Measurements from ENCODE around the gene PNMT.

Gene PNMT

DNA sequence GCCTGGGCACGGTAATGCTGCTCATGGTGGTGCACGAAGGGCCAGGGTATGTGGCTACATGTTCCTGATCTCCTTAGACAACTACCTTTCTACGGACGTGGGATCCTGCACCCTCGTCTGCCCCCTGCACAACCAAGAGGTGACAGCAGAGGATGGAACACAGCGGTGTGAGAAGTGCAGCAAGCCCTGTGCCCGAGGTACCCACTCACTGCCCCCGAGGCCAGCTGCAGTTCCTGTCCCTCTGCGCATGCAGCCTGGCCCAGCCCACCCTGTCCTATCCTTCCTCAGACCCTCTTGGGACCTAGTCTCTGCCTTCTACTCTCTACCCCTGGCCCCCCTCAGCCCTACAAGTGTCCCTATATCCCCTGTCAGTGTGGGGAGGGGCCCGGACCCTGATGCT, 43.6 kb downstream of the PNMT start:
- DNase-seq = no peak

DNA sequence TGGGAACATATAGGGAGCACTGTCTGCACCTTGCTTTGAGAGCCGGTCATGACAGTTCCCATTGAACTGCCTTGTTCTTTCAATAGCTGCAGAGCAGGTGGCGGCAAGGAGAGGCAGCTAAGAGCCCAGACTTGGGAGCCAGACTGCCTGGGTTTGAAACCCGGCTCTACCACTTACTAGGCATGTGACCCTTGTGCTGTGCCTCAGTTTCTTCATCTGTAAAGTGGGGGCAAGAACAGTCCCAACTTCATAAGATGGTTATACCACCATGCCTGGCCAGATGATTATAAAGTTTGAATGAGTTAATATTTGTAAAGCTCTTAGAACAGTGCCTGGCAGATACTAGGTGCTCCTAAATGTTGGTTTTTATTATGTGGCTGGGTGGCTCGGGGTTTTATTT, 46.0 kb downstream of the PNMT start:
- no peak for DNase-seq

DNA sequence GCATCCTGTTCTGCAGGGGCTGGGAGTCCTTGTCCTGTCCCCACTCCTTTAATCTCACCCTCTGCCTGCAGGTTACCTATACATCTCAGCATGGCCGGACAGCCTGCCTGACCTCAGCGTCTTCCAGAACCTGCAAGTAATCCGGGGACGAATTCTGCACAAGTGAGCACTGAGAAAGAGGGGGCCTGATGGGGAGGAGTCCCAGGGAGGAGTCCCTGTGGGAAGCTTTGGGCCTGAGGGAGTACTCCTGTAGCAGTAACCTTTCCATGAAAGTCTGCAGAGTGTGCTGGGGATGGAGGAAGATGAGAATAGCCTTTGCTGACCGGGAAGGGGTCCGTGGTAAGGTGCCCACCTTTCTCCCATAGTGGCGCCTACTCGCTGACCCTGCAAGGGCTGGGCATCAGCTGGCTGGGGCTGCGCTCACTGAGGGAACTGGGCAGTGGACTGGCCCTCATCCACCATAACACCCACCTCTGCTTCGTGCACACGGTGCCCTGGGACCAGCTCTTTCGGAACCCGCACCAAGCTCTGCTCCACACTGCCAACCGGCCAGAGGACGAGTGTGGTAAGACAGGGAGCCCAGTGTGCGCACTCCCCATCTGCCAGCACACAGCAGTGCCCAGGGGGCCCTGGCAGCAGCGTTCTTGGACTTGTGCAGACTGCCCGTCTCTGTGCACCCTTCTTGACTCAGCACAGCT, 47.3 kb downstream of the PNMT start:
- DNase-seq = no peak

DNA sequence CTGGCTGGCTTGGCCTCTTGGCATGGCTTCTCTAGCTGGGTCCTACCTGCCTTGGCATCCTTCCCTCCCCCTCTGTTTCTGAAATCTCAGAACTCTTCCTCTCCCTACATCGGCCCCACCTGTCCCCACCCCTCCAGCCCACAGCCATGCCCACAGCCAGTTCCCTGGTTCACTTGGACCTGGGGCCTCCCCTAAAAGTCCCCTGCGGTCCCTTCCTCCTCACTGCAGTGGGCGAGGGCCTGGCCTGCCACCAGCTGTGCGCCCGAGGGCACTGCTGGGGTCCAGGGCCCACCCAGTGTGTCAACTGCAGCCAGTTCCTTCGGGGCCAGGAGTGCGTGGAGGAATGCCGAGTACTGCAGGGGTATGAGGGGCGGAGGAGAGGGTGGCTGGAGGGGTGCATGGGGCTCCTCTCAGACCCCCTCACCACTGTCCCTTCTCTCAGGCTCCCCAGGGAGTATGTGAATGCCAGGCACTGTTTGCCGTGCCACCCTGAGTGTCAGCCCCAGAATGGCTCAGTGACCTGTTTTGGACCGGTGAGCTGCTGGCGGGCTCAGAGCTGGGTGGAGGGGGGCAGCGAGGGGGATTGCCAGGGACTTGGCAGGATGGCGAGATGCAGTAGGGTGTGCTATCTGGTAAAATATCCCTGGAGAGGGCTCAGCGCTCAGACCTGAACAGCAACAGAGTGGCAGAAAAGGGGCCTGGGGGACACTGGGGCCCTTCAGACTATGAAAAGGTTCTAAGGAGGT, 48.0 kb downstream of the PNMT start:
- DNase-seq = no peak

DNA sequence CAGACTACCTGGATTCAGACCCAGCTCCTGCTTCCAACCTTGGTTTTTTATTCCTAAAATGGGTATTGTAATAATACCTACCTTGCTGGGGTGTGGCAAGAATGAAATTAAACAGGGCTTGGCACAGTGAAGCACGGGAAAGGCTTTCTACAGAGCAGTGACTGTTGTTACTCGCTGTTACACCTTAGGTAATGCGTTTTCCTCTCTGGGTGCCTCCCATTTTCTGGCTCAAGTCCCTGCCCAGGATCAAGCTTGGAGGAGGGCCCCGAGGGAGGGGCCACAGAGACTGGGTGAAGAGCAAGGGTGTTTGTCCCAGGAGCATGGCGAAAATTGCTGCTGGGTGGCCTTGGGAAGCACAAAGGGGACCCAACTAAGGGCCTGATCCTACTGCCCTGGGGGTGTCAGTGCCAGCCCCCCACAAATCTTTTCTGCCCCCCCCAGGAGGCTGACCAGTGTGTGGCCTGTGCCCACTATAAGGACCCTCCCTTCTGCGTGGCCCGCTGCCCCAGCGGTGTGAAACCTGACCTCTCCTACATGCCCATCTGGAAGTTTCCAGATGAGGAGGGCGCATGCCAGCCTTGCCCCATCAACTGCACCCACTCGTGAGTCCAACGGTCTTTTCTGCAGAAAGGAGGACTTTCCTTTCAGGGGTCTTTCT, 48.8 kb downstream of the PNMT start:
- no peak for DNase-seq

DNA sequence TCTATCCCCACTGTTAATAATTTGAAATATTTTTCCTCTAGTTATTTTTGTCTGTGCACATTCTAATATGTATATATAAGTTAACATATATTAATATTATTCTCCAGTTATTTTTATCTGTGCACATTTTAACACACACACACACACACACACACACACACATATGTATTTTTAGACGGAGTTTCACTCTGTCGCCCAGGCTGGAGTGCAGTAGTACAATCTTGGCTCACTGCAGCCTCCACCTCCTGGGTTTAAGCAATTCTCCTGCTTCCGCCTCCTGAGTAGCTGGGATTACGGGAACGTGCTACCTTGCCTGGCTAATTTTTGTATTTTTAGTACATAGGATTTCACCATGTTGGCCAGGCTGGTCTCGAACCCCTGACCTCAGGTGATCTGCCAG, 49.4 kb downstream of the PNMT start:
- DNase-seq = no peak

DNA sequence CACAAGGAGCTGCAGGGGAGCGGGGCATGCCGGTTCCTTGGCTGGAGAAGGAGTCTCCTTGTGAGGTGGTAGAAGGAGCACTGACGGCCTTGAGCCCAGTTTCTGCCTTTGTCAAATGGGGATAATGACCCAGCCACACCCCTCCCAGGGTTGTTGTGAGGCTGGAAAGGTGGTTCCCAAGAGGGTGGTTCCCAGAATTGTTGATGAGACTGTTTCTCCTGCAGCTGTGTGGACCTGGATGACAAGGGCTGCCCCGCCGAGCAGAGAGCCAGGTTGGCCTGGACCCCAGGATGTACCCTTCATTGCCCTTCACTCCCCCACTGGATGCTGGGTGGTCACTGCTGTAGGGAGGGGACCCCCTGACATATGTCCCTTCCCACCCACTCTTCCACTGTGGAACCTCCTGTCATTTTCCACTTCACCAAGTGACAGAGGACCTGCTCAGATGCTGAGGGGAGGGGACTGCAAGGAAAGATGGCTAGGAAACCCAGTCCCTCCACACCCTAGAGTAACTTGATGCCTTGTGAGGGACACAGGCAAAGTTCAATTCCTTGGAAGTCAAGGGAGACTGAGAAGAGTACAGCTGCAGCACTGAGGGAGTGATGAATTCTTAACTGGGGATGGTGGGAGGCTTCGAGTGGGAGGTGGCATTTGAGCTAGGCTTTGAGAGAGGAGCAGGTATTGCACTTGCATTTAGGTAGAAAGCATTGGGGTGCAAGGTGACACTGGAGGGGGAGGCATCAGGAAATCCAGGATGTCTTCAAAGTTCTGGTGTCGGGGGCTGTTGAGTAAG, 51.5 kb downstream of the PNMT start:
- no peak for DNase-seq

Data from NCI-H1930 (cell line).